ENCODE data around the gene NCLN.
"Not testable (repeated sequence)": the region's sequence is repeated elsewhere in the genome, so short reads cannot be mapped to it uniquely, and the experiment has no call there.

NCLN gene

GRCh38 chr19:3163230-3163886 lies 22.4 kb upstream of the NCLN start:
- DNase-seq (ENCODE audit: low spot score): peak; percentile 88
- TF ChIP-seq CTCF (IDR thresholded peaks at IDR 0.05; ENCODE audit: extremely low read depth, missing control alignments): peak; percentile 88

DNA sequence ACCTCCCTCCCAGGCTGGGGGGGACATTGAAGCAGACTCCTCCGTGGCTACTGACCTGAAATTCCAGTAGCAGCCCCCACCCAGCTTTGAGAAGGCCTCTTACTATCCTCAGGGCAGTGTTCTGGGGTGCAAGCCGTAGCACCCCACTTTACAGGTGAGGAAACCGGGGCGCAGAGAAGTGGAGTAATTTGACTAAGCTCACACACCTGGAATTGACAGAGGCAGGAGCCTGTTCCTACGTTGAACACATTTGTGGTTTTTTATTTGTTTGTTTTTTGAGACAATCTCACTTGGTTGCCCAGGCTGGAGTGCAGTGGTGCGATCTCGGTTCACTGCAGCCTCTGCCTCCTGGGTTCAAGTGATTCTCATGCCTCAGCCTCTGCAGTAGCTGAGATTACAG lies 21.8 kb upstream of the NCLN start:
- no peak for DNase-seq (ENCODE audit: low spot score)
- no peak for TF ChIP-seq CTCF (IDR thresholded peaks at IDR 0.05; ENCODE audit: extremely low read depth, missing control alignments)

GRCh38 chr19:3167533-3168272 lies 18.0 kb upstream of the NCLN start:
- no peak for DNase-seq (ENCODE audit: low spot score)
- no peak for TF ChIP-seq CTCF (IDR thresholded peaks at IDR 0.05; ENCODE audit: extremely low read depth, missing control alignments)

GRCh38 chr19:3171894-3172672 lies 13.6 kb upstream of the NCLN start:
- no peak for DNase-seq (ENCODE audit: low spot score)
- TF ChIP-seq CTCF (IDR thresholded peaks at IDR 0.05; ENCODE audit: extremely low read depth, missing control alignments): no peak

DNA sequence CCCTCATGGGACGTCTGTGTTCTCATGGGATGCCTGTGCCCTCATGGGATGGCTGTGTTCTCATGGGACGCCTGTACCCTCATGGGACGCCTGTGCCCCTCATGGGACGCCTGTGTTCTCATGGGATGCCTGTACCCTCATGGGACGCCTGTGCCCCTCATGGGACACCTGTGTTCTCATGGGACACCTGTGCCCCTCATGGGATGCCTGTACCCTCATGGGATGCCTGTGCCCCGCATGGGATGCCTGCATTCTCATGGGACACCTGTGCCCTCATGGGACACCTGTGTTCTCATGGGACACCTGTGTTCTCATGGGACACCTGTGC lies 13.1 kb upstream of the NCLN start:
- not testable (repeated sequence) for DNase-seq (ENCODE audit: low spot score)

- DNase-seq (ENCODE audit: low spot score): no peak
- no peak for TF ChIP-seq CTCF (IDR thresholded peaks at IDR 0.05; ENCODE audit: extremely low read depth, missing control alignments)
Measured at GRCh38 chr19:3175781-3176714, 9.7 kb upstream of the NCLN start.

GRCh38 chr19:3176715-3177501 lies 8.8 kb upstream of the NCLN start:
- no peak for TF ChIP-seq CTCF (IDR thresholded peaks at IDR 0.05; ENCODE audit: extremely low read depth, missing control alignments)
- DNase-seq (ENCODE audit: low spot score): no peak
